Measurements from ENCODE around the gene IL5.

The IL5 gene

GRCh38 chr5:132500244-132500930 is 42.9 kb downstream of the IL5 start:
- in situ Hi-C loops (cut with MboI; ENCODE audit: low sequenced_read_pairs) = loop anchor here (10.0 kb wide), 1 partner anchor 116 kb away; no protein-coding TSS in a partner anchor

GRCh38 chr5:132499440-132500243 is 43.7 kb downstream of the IL5 start:
- in situ Hi-C loops (cut with MboI; ENCODE audit: low sequenced_read_pairs) = loop anchor here (10.0 kb wide), 2 partner anchors 85 to 115 kb away; no protein-coding TSS in a partner anchor

GRCh38 chr5:132498686-132499271 is 44.5 kb downstream of the IL5 start:
- in situ Hi-C loops (cut with MboI; ENCODE audit: low sequenced_read_pairs) = loop anchor here (10.0 kb wide), 1 partner anchor 84 kb away; no protein-coding TSS in a partner anchor

- in situ Hi-C loops (cut with MboI; ENCODE audit: low sequenced_read_pairs) = loop anchor here (10.0 kb wide), 1 partner anchor 83 kb away; no protein-coding TSS in a partner anchor
Measured at GRCh38 chr5:132498152-132498551, 45.2 kb downstream of the IL5 start.

GRCh38 chr5:132497488-132497997 is 45.8 kb downstream of the IL5 start:
- in situ Hi-C loops (cut with MboI; ENCODE audit: low sequenced_read_pairs) = loop anchor here (10.0 kb wide), 1 partner anchor 83 kb away; no protein-coding TSS in a partner anchor

GRCh38 chr5:132496631-132497487 is 46.5 kb downstream of the IL5 start:
- in situ Hi-C loops (cut with MboI; ENCODE audit: low sequenced_read_pairs) = loop anchor here (10.0 kb wide), 1 partner anchor 82 kb away; no protein-coding TSS in a partner anchor

GRCh38 chr5:132496191-132496630 is 47.1 kb downstream of the IL5 start:
- in situ Hi-C loops (cut with MboI; ENCODE audit: low sequenced_read_pairs) = loop anchor here (10.0 kb wide), 1 partner anchor 81 kb away; no protein-coding TSS in a partner anchor

GRCh38 chr5:132495667-132496190 is 47.6 kb downstream of the IL5 start:
- in situ Hi-C loops (cut with MboI; ENCODE audit: low sequenced_read_pairs) = loop anchor here (10.0 kb wide), 1 partner anchor 81 kb away; no protein-coding TSS in a partner anchor

- in situ Hi-C loops (cut with MboI; ENCODE audit: low sequenced_read_pairs) = loop anchor here (10.0 kb wide), 1 partner anchor 79 kb away; no protein-coding TSS in a partner anchor
Measured at GRCh38 chr5:132493821-132494220, 49.5 kb downstream of the IL5 start.

GRCh38 chr5:132493241-132493640 is 50.1 kb downstream of the IL5 start:
- in situ Hi-C loops (cut with MboI; ENCODE audit: low sequenced_read_pairs) = loop anchor here (10.0 kb wide), 1 partner anchor 78 kb away; no protein-coding TSS in a partner anchor

GRCh38 chr5:132492386-132493125 is 50.8 kb downstream of the IL5 start:
- in situ Hi-C loops (cut with MboI; ENCODE audit: low sequenced_read_pairs) = loop anchor here (10.0 kb wide), 1 partner anchor 78 kb away; no protein-coding TSS in a partner anchor

Measured in HL-60/S4 (cell line).